ENCODE results near the gene DOC2B. TPM values are rescaled to one million over a fixed set of nuclear protein-coding genes. Genes with fewer than 3 reads are reported as not detected.
A peak's percentile ranks its signal among the peaks of the same experiment; 100 is the strongest.

The DOC2B gene
- total and polyA plus RNA-seq, 2 of the 13 experiments (the other 11 are each of a cell fraction or from before 2014, with no cell fraction given): 0.09 to 0.22 TPM

GRCh38 chr17:223723-224471, 42.4 kb upstream of the DOC2B start:
- Histone ChIP-seq H3K36me3 (replicated peaks in 1 of 2; ENCODE audit: control insufficient read depth in 1 of 2, insufficient read depth in 2 of 2, low read length in 2 of 2) (no peaks in the 10 kb centered on the region), H3K4me2 (ENCODE audit: low read depth, low read length) (no peak overlapping the region), H3K27me3 (ENCODE audit: control insufficient read depth in 1 of 2, insufficient read depth in 2 of 2, low read length in 2 of 2) (no peaks in the 10 kb centered on the region), H3K9ac (ENCODE audit: insufficient read depth, low read depth, low read length) (no peak overlapping the region), H3K79me2 (ENCODE audit: insufficient read depth, low read length) (no peaks in the 10 kb centered on the region), H4K20me1 (ENCODE audit: insufficient read depth, low read length) (no peaks in the 10 kb centered on the region), H2AFZ (ENCODE audit: low read length) (no peak overlapping the region), H3K27ac (ENCODE audit: extremely low read length, insufficient read depth, low read length) (no peak overlapping the region), H3K4me3 (replicated peaks in 1 of 3; ENCODE audit: insufficient read depth in 1 of 3, low read depth in 2 of 3, low read length in 3 of 3) (no peak overlapping the region), H3K4me1 (ENCODE audit: insufficient read depth, low read length) (no peaks in the 10 kb centered on the region), H3K9me3 (ENCODE audit: low read length) (no peaks in the 10 kb centered on the region)
- ChIA-PET POLR2A (no interaction called here), CTCF (ENCODE audit: low intra/inter-chr PET ratio, low total read pairs) (no interaction called here)
- in situ Hi-C loops (cut with HindIII; ENCODE audit: extremely low pct_ligation_motif_present, low pct_unique_long_range_greater_than_20kb) (no loop called here), intact Hi-C loops (cut with micrococcal nuclease; ENCODE audit: unreplicated experiment) (no loop called here)
- no peak for DNase-seq (ENCODE audit: low spot score)
- BruUV-seq (replicated peaks): no TSS peak
- no peak for ATAC-seq
- TF ChIP-seq, protein P1, sequence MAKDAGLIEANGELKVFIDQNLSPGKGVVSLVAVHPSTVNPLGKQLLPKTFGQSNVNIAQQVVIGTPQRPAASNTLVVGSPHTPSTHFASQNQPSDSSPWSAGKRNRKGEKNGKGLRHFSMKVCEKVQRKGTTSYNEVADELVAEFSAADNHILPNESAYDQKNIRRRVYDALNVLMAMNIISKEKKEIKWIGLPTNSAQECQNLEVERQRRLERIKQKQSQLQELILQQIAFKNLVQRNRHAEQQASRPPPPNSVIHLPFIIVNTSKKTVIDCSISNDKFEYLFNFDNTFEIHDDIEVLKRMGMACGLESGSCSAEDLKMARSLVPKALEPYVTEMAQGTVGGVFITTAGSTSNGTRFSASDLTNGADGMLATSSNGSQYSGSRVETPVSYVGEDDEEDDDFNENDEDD (CRISPR knock-in tag; IDR thresholded peaks at IDR 0.05; ENCODE audit: borderline replicate concordance): no peak
- TF ChIP-seq ZKSCAN1 (IDR thresholded peaks at IDR 0.05; ENCODE audit: low read length): peak; percentile 88
- FAIRE-seq: no peak
- 86% methylated on average over 7 of the region's 12 CpGs for WGBS (ENCODE audit: low lambda C conversion rate)

DNA sequence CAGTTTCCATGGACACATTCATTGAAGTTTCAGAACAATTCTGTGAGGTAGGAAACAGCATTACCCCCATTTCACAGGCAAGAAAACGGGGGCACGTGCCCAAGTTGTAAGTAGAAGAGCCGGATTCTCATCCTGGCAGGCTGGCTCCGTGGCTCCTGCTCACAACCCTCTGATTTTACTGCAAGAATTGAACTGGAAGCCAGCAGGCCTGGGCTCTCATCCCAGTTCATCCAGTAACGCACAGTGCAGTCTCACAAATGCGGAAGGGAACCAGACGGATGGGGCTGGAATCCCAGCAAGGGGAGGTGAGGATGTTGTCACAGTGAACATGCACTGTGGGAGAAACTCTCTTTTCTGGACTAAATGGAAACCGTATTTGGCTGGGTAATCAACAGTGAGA, 40.7 kb upstream of the DOC2B start:
- Histone ChIP-seq H3K9ac (ENCODE audit: insufficient read depth, low read depth, low read length) (no peak overlapping the region), H3K36me3 (replicated peaks in 1 of 2; ENCODE audit: control insufficient read depth in 1 of 2, insufficient read depth in 2 of 2, low read length in 2 of 2) (no peaks in the 10 kb centered on the region), H3K27me3 (ENCODE audit: control insufficient read depth in 1 of 2, insufficient read depth in 2 of 2, low read length in 2 of 2) (no peaks in the 10 kb centered on the region), H3K4me1 (ENCODE audit: insufficient read depth, low read length) (no peaks in the 10 kb centered on the region), H3K4me3 (replicated peaks in 1 of 3; ENCODE audit: insufficient read depth in 1 of 3, low read depth in 2 of 3, low read length in 3 of 3) (no peak overlapping the region), H3K79me2 (ENCODE audit: insufficient read depth, low read length) (no peaks in the 10 kb centered on the region), H2AFZ (ENCODE audit: low read length) (no peak overlapping the region), H4K20me1 (ENCODE audit: insufficient read depth, low read length) (no peaks in the 10 kb centered on the region), H3K27ac (ENCODE audit: extremely low read length, insufficient read depth, low read length) (no peak overlapping the region), H3K4me2 (ENCODE audit: low read depth, low read length) (no peak overlapping the region), H3K9me3 (ENCODE audit: low read length) (no peaks in the 10 kb centered on the region)
- no TSS peak for BruUV-seq (replicated peaks)
- in situ Hi-C loops (cut with HindIII; ENCODE audit: extremely low pct_ligation_motif_present, low pct_unique_long_range_greater_than_20kb) (no loop called here), intact Hi-C loops (cut with micrococcal nuclease; ENCODE audit: unreplicated experiment) (no loop called here)
- ATAC-seq (no peak), DNase-seq (ENCODE audit: low spot score) (no peak), FAIRE-seq (no peak)
- 87% methylated on average over 7 of the region's 8 CpGs for WGBS (ENCODE audit: low lambda C conversion rate)
- ChIA-PET POLR2A (no interaction called here), CTCF (ENCODE audit: low intra/inter-chr PET ratio, low total read pairs) (no interaction called here)
- no peak for TF ChIP-seq ZNF18 (CRISPR knock-in tag; IDR thresholded peaks at IDR 0.05; ENCODE audit: insufficient replicate concordance)
- TF ChIP-seq ZMYM3 (CRISPR knock-in tag; IDR thresholded peaks at IDR 0.05): no peak
- TF ChIP-seq ZBTB34 (CRISPR knock-in tag; IDR thresholded peaks at IDR 0.05): no peak
- TF ChIP-seq ZNF451 (CRISPR knock-in tag; IDR thresholded peaks at IDR 0.05): no peak

Measured in HepG2 (cell line).